ENCODE measurements around the gene ARHGDIG.

The ARHGDIG gene

GRCh38 chr16:262121-262745 is 18.2 kb upstream of the ARHGDIG start:
- no peak for DNase-seq (ENCODE audit: low read depth)
- H3K4me3 ChIP-seq (ENCODE audit: control insufficient read depth, low read depth, low read length): no peak overlapping the region
- TF ChIP-seq CTCF (conservative IDR thresholded peaks at IDR 0.05; ENCODE audit: control insufficient read depth, insufficient read depth, low read depth, low read length): no peak

DNA sequence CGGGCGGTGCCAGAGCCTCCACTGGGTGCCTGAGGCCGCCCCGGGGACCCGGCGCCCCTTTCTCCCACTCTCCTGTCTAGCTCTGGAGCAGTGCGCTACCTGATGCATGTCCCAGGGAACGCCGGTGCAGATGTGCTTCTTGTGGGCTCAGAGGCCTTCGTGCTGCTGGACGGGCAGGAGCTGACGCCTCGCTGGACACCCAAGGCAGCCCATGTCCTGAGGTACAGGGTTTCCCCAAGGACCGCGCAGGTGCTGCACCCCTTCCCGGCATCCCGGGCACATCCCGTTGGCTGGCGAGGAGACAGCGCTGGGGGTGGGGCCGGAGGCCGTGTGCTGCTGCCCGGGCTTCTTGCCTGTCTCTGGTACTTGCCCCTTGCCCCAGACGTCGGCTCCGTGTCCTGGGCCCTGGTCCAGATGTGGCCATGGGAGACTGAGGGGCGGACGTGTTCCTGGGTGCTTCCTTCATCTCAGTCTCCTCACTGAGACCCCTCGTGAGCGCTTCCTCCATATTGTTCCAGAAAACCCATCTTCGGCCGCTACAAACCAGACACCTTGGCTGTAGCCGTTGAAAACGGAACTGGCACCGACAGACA is 17.1 kb upstream of the ARHGDIG start:
- no peak for DNase-seq (ENCODE audit: low read depth)
- TF ChIP-seq CTCF (conservative IDR thresholded peaks at IDR 0.05; ENCODE audit: control insufficient read depth, insufficient read depth, low read depth, low read length): no peak
- no peak overlapping the region for H3K4me3 ChIP-seq (ENCODE audit: control insufficient read depth, low read depth, low read length)

GRCh38 chr16:263944-264343 is 16.4 kb upstream of the ARHGDIG start:
- H3K4me3 ChIP-seq (ENCODE audit: control insufficient read depth, low read depth, low read length): no peak overlapping the region
- no peak for DNase-seq (ENCODE audit: low read depth)
- no peak for TF ChIP-seq CTCF (conservative IDR thresholded peaks at IDR 0.05; ENCODE audit: control insufficient read depth, insufficient read depth, low read depth, low read length)

GRCh38 chr16:264440-264951 is 15.9 kb upstream of the ARHGDIG start:
- H3K4me3 ChIP-seq (ENCODE audit: control insufficient read depth, low read depth, low read length): no peak overlapping the region
- no peak for TF ChIP-seq CTCF (conservative IDR thresholded peaks at IDR 0.05; ENCODE audit: control insufficient read depth, insufficient read depth, low read depth, low read length)
- DNase-seq (ENCODE audit: low read depth): no peak

DNA sequence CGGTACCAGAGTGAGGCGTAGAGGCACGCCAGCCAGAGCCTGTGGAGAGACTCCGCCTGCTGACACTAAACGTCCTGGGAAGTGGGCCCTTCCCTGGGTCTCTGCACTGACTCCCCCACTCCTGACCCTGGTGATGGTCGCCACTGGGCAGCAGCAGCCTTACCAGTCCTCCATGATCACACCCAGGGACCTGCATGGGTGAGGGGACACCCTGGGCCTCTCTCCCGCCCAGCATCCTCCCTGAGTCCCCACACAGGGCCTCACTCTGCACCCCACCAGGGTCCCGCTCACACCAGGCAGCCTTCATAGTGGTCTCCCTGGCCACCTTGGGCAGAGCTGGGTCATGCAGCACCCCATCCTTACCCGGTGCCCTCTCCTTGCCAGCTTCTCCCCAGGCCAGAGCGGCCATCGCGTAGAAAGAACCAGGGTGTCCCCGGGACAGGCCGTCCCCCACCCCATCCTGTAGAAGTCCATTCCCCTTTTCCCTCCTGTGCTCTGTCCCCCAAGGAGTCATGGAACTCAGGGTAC is 15.3 kb upstream of the ARHGDIG start:
- TF ChIP-seq CTCF (conservative IDR thresholded peaks at IDR 0.05; ENCODE audit: control insufficient read depth, insufficient read depth, low read depth, low read length): no peak
- H3K4me3 ChIP-seq (ENCODE audit: control insufficient read depth, low read depth, low read length): no peak overlapping the region
- no peak for DNase-seq (ENCODE audit: low read depth)

GRCh38 chr16:265711-266110 is 14.7 kb upstream of the ARHGDIG start:
- no peak overlapping the region for H3K4me3 ChIP-seq (ENCODE audit: control insufficient read depth, low read depth, low read length)
- no peak for DNase-seq (ENCODE audit: low read depth)

More at GRCh38 chr16:265711-266110, 14.7 kb upstream of the ARHGDIG start:
- no peak for TF ChIP-seq CTCF (conservative IDR thresholded peaks at IDR 0.05; ENCODE audit: control insufficient read depth, insufficient read depth, low read depth, low read length)

Measured in fibroblast of mammary gland (primary cell).